ENCODE data around the gene CPED1.

GRCh38 chr7:121267612-121268011, 279.1 kb downstream of the CPED1 start:
- TF ChIP-seq CTCF (IDR thresholded peaks at IDR 0.05) (no peak), EZH2phosphoT487 (IDR thresholded peaks at IDR 0.05) (no peak), EZH2 (IDR thresholded peaks at IDR 0.05) (no peak)
